ENCODE measurements around the gene FAM149B1. TPM values are rescaled to one million over a fixed set of nuclear protein-coding genes. Genes with fewer than 3 reads are reported as not detected.

FAM149B1 gene
- polyA plus RNA-seq, 4 donors = 13.2 to 30.8 (median 16.8) TPM

GRCh38 chr10:73183667-73184281 is 15.9 kb downstream of the FAM149B1 start:
- 84 to 92% (median 88%) methylated on average over 3 of the region's 3 CpGs for whole genome bisulfite sequencing, 3 donors
- DNase-seq (no peak), FAIRE-seq (no peak)
- H3K27me3 ChIP-seq (ENCODE audit: control insufficient read depth in 3 of 3, insufficient read depth in 3 of 3, low read length in 3 of 3) = no peaks in the 10 kb centered on the region
- no peaks in the 10 kb centered on the region for H3K9me3 ChIP-seq (ENCODE audit: control insufficient read depth in 2 of 2, insufficient read depth in 1 of 2, low read depth in 1 of 2, low read length in 1 of 2)
- peaks cover 0 to 3% (median 0%) of the 10 kb centered on the region in 3 donors for H3K4me1 ChIP-seq (ENCODE audit: control insufficient read depth in 3 of 3, insufficient read depth in 2 of 3, low read depth in 1 of 3, low read length in 2 of 3)
- no peak overlapping the region for H3K4me3 ChIP-seq (ENCODE audit: low read depth in 1 of 3, low read length in 3 of 3)
- H3K36me3 ChIP-seq (ENCODE audit: control insufficient read depth in 3 of 3, insufficient read depth in 2 of 3, low read depth in 1 of 3, low read length in 3 of 3) = peaks cover 2 to 15% (median 2%) of the 10 kb centered on the region in 3 donors
- H3K27ac ChIP-seq (ENCODE audit: low read depth in 1 of 3, low read length in 2 of 3) = no peak overlapping the region

GRCh38 chr10:73186266-73186665 is 18.3 kb downstream of the FAM149B1 start:
- H3K27ac ChIP-seq (ENCODE audit: low read depth in 1 of 3, low read length in 2 of 3) = no peak overlapping the region
- no peaks in the 10 kb centered on the region for H3K9me3 ChIP-seq (ENCODE audit: control insufficient read depth in 2 of 2, insufficient read depth in 1 of 2, low read depth in 1 of 2, low read length in 1 of 2)
- peaks cover 2 to 7% (median 2%) of the 10 kb centered on the region in 3 donors for H3K36me3 ChIP-seq (ENCODE audit: control insufficient read depth in 3 of 3, insufficient read depth in 2 of 3, low read depth in 1 of 3, low read length in 3 of 3)
- WGBS, 3 donors = 81 to 92% (median 92%) methylated on average over 1 of the region's 1 CpG
- no peak overlapping the region for H3K4me3 ChIP-seq (ENCODE audit: low read depth in 1 of 3, low read length in 3 of 3)
- FAIRE-seq (no peak), DNase-seq (no peak)
- H3K27me3 ChIP-seq (ENCODE audit: control insufficient read depth in 3 of 3, insufficient read depth in 3 of 3, low read length in 3 of 3) = no peaks in the 10 kb centered on the region
- peaks cover 0 to 3% (median 0%) of the 10 kb centered on the region in 3 donors for H3K4me1 ChIP-seq (ENCODE audit: control insufficient read depth in 3 of 3, insufficient read depth in 2 of 3, low read depth in 1 of 3, low read length in 2 of 3)

GRCh38 chr10:73190188-73190587 is 22.3 kb downstream of the FAM149B1 start:
- WGBS, 3 donors = 97 to 98% (median 98%) methylated on average over 5 of the region's 5 CpGs
- no peak overlapping the region for H3K27ac ChIP-seq (ENCODE audit: low read depth in 1 of 3, low read length in 2 of 3)
- peaks cover 0 to 11% (median 3%) of the 10 kb centered on the region in 3 donors for H3K36me3 ChIP-seq (ENCODE audit: control insufficient read depth in 3 of 3, insufficient read depth in 2 of 3, low read depth in 1 of 3, low read length in 3 of 3)
- no peak for FAIRE-seq
- H3K4me3 ChIP-seq (ENCODE audit: low read depth in 1 of 3, low read length in 3 of 3) = no peak overlapping the region
- no peaks in the 10 kb centered on the region for H3K27me3 ChIP-seq (ENCODE audit: control insufficient read depth in 3 of 3, insufficient read depth in 3 of 3, low read length in 3 of 3)
- H3K4me1 ChIP-seq (ENCODE audit: control insufficient read depth in 3 of 3, insufficient read depth in 2 of 3, low read depth in 1 of 3, low read length in 2 of 3) = no peaks in the 10 kb centered on the region
- H3K9me3 ChIP-seq (ENCODE audit: control insufficient read depth in 2 of 2, insufficient read depth in 1 of 2, low read depth in 1 of 2, low read length in 1 of 2) = no peaks in the 10 kb centered on the region
- DNase-seq = no peak

GRCh38 chr10:73205081-73205480 is 37.2 kb downstream of the FAM149B1 start:
- FAIRE-seq = no peak

GRCh38 chr10:73205890-73206289 is 38.0 kb downstream of the FAM149B1 start:
- FAIRE-seq = no peak
- Histone ChIP-seq H3K27ac (ENCODE audit: low read depth in 1 of 3, low read length in 2 of 3) (no peak overlapping the region), H3K9me3 (ENCODE audit: control insufficient read depth in 2 of 2, insufficient read depth in 1 of 2, low read depth in 1 of 2, low read length in 1 of 2) (peaks cover 0 to 14% of the 10 kb centered on the region in 2 donors), H3K36me3 (ENCODE audit: control insufficient read depth in 3 of 3, insufficient read depth in 2 of 3, low read depth in 1 of 3, low read length in 3 of 3) (peaks cover 0 to 28% (median 3%) of the 10 kb centered on the region in 3 donors), H3K4me3 (ENCODE audit: low read depth in 1 of 3, low read length in 3 of 3) (no peak overlapping the region), H3K4me1 (ENCODE audit: control insufficient read depth in 3 of 3, insufficient read depth in 2 of 3, low read depth in 1 of 3, low read length in 2 of 3) (no peaks in the 10 kb centered on the region), H3K27me3 (ENCODE audit: control insufficient read depth in 3 of 3, insufficient read depth in 3 of 3, low read length in 3 of 3) (no peaks in the 10 kb centered on the region)
- no peak for DNase-seq
- 93 to 100% (median 97%) methylated on average over 1 of the region's 1 CpG for WGBS, 3 donors

More at GRCh38 chr10:73205081-73205480, 37.2 kb downstream of the FAM149B1 start:
- Histone ChIP-seq H3K27me3 (ENCODE audit: control insufficient read depth in 3 of 3, insufficient read depth in 3 of 3, low read length in 3 of 3) (no peaks in the 10 kb centered on the region), H3K36me3 (ENCODE audit: control insufficient read depth in 3 of 3, insufficient read depth in 2 of 3, low read depth in 1 of 3, low read length in 3 of 3) (peaks cover 0 to 25% (median 0%) of the 10 kb centered on the region in 3 donors), H3K27ac (ENCODE audit: low read depth in 1 of 3, low read length in 2 of 3) (no peak overlapping the region), H3K4me1 (ENCODE audit: control insufficient read depth in 3 of 3, insufficient read depth in 2 of 3, low read depth in 1 of 3, low read length in 2 of 3) (no peaks in the 10 kb centered on the region), H3K9me3 (ENCODE audit: control insufficient read depth in 2 of 2, insufficient read depth in 1 of 2, low read depth in 1 of 2, low read length in 1 of 2) (peaks cover 0 to 14% of the 10 kb centered on the region in 2 donors), H3K4me3 (ENCODE audit: low read depth in 1 of 3, low read length in 3 of 3) (no peak overlapping the region)
- no peak for DNase-seq
- WGBS, 3 donors = 88 to 96% (median 93%) methylated on average over 3 of the region's 3 CpGs

- FAIRE-seq = no peak
- no peak for DNase-seq
- 98 to 99% (median 99%) methylated on average over 5 of the region's 5 CpGs for WGBS, 3 donors
- Histone ChIP-seq H3K27me3 (ENCODE audit: control insufficient read depth in 3 of 3, insufficient read depth in 3 of 3, low read length in 3 of 3) (no peaks in the 10 kb centered on the region), H3K27ac (ENCODE audit: low read depth in 1 of 3, low read length in 2 of 3) (no peak overlapping the region), H3K9me3 (ENCODE audit: control insufficient read depth in 2 of 2, insufficient read depth in 1 of 2, low read depth in 1 of 2, low read length in 1 of 2) (peaks cover 0 to 14% of the 10 kb centered on the region in 2 donors), H3K4me1 (ENCODE audit: control insufficient read depth in 3 of 3, insufficient read depth in 2 of 3, low read depth in 1 of 3, low read length in 2 of 3) (no peaks in the 10 kb centered on the region), H3K36me3 (ENCODE audit: control insufficient read depth in 3 of 3, insufficient read depth in 2 of 3, low read depth in 1 of 3, low read length in 3 of 3) (peaks cover 0 to 28% (median 3%) of the 10 kb centered on the region in 3 donors), H3K4me3 (ENCODE audit: low read depth in 1 of 3, low read length in 3 of 3) (no peak overlapping the region)
These were observed 38.5 kb downstream of the FAM149B1 start for GRCh38 chr10:73206385-73206784.

GRCh38 chr10:73207883-73208282 is 40.0 kb downstream of the FAM149B1 start:
- peaks cover 0 to 14% of the 10 kb centered on the region in 2 donors for H3K9me3 ChIP-seq (ENCODE audit: control insufficient read depth in 2 of 2, insufficient read depth in 1 of 2, low read depth in 1 of 2, low read length in 1 of 2)
- FAIRE-seq = no peak
- no peaks in the 10 kb centered on the region for H3K4me1 ChIP-seq (ENCODE audit: control insufficient read depth in 3 of 3, insufficient read depth in 2 of 3, low read depth in 1 of 3, low read length in 2 of 3)
- H3K4me3 ChIP-seq (ENCODE audit: low read depth in 1 of 3, low read length in 3 of 3) = no peak overlapping the region
- no peak overlapping the region for H3K27ac ChIP-seq (ENCODE audit: low read depth in 1 of 3, low read length in 2 of 3)
- DNase-seq = no peak
- H3K27me3 ChIP-seq (ENCODE audit: control insufficient read depth in 3 of 3, insufficient read depth in 3 of 3, low read length in 3 of 3) = no peaks in the 10 kb centered on the region
- WGBS, 3 donors = 73 to 93% (median 85%) methylated on average over 2 of the region's 2 CpGs
- H3K36me3 ChIP-seq (ENCODE audit: control insufficient read depth in 3 of 3, insufficient read depth in 2 of 3, low read depth in 1 of 3, low read length in 3 of 3) = peaks cover 0 to 26% (median 3%) of the 10 kb centered on the region in 3 donors

GRCh38 chr10:73209705-73210104 is 41.8 kb downstream of the FAM149B1 start:
- Histone ChIP-seq H3K4me1 (ENCODE audit: control insufficient read depth in 3 of 3, insufficient read depth in 2 of 3, low read depth in 1 of 3, low read length in 2 of 3) (no peaks in the 10 kb centered on the region), H3K27ac (ENCODE audit: low read depth in 1 of 3, low read length in 2 of 3) (peak overlapping the region in 1 of 3 donors; percentile 10), H3K4me3 (ENCODE audit: low read depth in 1 of 3, low read length in 3 of 3) (no peak overlapping the region), H3K36me3 (ENCODE audit: control insufficient read depth in 3 of 3, insufficient read depth in 2 of 3, low read depth in 1 of 3, low read length in 3 of 3) (peaks cover 0 to 27% (median 3%) of the 10 kb centered on the region in 3 donors), H3K9me3 (ENCODE audit: control insufficient read depth in 2 of 2, insufficient read depth in 1 of 2, low read depth in 1 of 2, low read length in 1 of 2) (peaks cover 0 to 14% of the 10 kb centered on the region in 2 donors), H3K27me3 (ENCODE audit: control insufficient read depth in 3 of 3, insufficient read depth in 3 of 3, low read length in 3 of 3) (no peaks in the 10 kb centered on the region)
- 79 to 86% (median 80%) methylated on average over 1 of the region's 1 CpG for WGBS, 3 donors
- FAIRE-seq (no peak), DNase-seq (peak in 1 of 2 donors; percentile 32)
